MCF 10A (cell line): ENCODE measurements around the gene RABEPK. TPM values are rescaled to one million over a fixed set of nuclear protein-coding genes. Genes with fewer than 3 reads are reported as not detected.

ENCODE experiments used
- BruUV-seq: library from RNA; stranded (reverse); fragments of 400-500 nt; replicated peaks from 2 replicates; lab custom pipeline; 2021; lab: Mats Ljungman, UMichigan
- CTCF ChIA-PET: fragments of 300-600 bp; sonication (Branson Sonifier 250); formaldehyde crosslinking; extraction: SDS; loops from one replicate; lab custom pipeline; 2021; ENCODE audit warnings: antibody characterized with exemption, inconsistent platforms; lab: Yijun Ruan, JAX
- POLR2A ChIA-PET: fragments of 300-600, 350-650 bp; sonication (Branson Sonifier 250); formaldehyde crosslinking; extraction: SDS; loops from one replicate; lab custom pipeline; 2020; ENCODE audit warnings: antibody characterized with exemption, inconsistent platforms; lab: Yijun Ruan, JAX
- DNase-seq: peaks from one replicate; pipeline ENCODE4 v3.0.0-alpha.2; 2018; ENCODE audit not compliant: unreplicated experiment
- H3K27ac Mint-ChIP-seq: one replicate; pipeline ENCODE4 v1.8.0; 2022; ENCODE audit warnings: mild to moderate bottlenecking, low read depth, mixed read lengths; ENCODE audit not compliant: unreplicated experiment
- H3K27me3 Mint-ChIP-seq: one replicate; pipeline ENCODE4 v1.8.0; 2022; ENCODE audit warnings: mixed read lengths; ENCODE audit not compliant: insufficient read depth, unreplicated experiment
- H3K36me3 Mint-ChIP-seq: one replicate; pipeline ENCODE4 v1.8.0; 2022; ENCODE audit warnings: mild to moderate bottlenecking, moderate library complexity, mixed read lengths; ENCODE audit not compliant: insufficient read depth, unreplicated experiment
- H3K4me1 Mint-ChIP-seq: one replicate; pipeline ENCODE4 v1.8.0; 2022; ENCODE audit warnings: mixed read lengths; ENCODE audit not compliant: insufficient read depth, unreplicated experiment
- H3K4me3 Mint-ChIP-seq: one replicate; pipeline ENCODE4 v1.8.0; 2022; ENCODE audit warnings: mild to moderate bottlenecking, moderate library complexity, mixed read lengths; ENCODE audit not compliant: unreplicated experiment
- H3K9me3 Mint-ChIP-seq: one replicate; pipeline ENCODE4 v1.8.0; 2022; ENCODE audit warnings: mixed read lengths; ENCODE audit not compliant: unreplicated experiment
- CTCF ChIP-seq: fragments of 200-600 bp; IDR thresholded peaks from one replicate; pipeline ENCODE4 v1.8.0; 2022; ENCODE audit warnings: antibody characterized with exemption, mild to moderate bottlenecking; ENCODE audit not compliant: unreplicated experiment
- intact Hi-C: fragments of 100-400 bp; cut with micrococcal nuclease; formaldehyde crosslinking; loops from 2 replicates; pipeline ENCODE4 v1.14.1; 2022
- total RNA-seq: library from RNA; stranded (reverse); gene quantifications from 2 replicates; pipeline ENCODE4 v1.2.3, GENCODE V29; 2022

RABEPK gene
- total RNA-seq, 1 experiment from 2014 or later, result 37.2 TPM

- H3K4me1 Mint-ChIP-seq, result peaks cover 19% of the 10 kb centered on the region
These were observed 41.8 kb downstream of the RABEPK start for GRCh38 chr9:125241863-125242739.

GRCh38 chr9:125243792-125244260 lies 43.5 kb downstream of the RABEPK start:
- DNase-seq, result no peak
- H3K4me3 Mint-ChIP-seq, result peak overlapping the region; percentile 41
- intact Hi-C loops, result no loop called here
- POLR2A ChIA-PET, result interaction anchor here (0.6 to 12.2 kb wide), 20 partner anchors 9 to 762 kb away, joined by 3 to 138 read pairs (median 4); partner anchors contain the start of genes GAPVD1 and RABEPK
- H3K4me1 Mint-ChIP-seq, result peaks cover 11% of the 10 kb centered on the region
- H3K27ac Mint-ChIP-seq, result peak overlapping the region; percentile 84
- no peaks in the 10 kb centered on the region for H3K9me3 Mint-ChIP-seq
- no peak for TF ChIP-seq CTCF
- H3K27me3 Mint-ChIP-seq, result no peaks in the 10 kb centered on the region
- BruUV-seq, result TSS peak; percentile 26
- H3K36me3 Mint-ChIP-seq, result peaks cover 28% of the 10 kb centered on the region
- CTCF ChIA-PET, result interaction anchor here (2.8 kb wide), 1 partner anchor 17 kb away, joined by 14 read pairs; the partner anchor contains the start of gene GAPVD1

More at GRCh38 chr9:125241863-125242739, 41.8 kb downstream of the RABEPK start:
- no peak for DNase-seq
- intact Hi-C loops, result loop anchor here (2.0 kb wide), 1 partner anchor 85 kb away; no protein-coding TSS in a partner anchor
- H3K4me3 Mint-ChIP-seq, result peak overlapping the region; percentile 79
- BruUV-seq, result TSS peak; percentile 86
- CTCF ChIA-PET, result interaction anchor here (0.6 to 1.2 kb wide), 6 partner anchors 20 to 387 kb away, joined by 3 to 4 read pairs (median 3); partner anchors contain the start of gene GAPVD1
- no peaks in the 10 kb centered on the region for H3K9me3 Mint-ChIP-seq
- H3K27me3 Mint-ChIP-seq, result no peaks in the 10 kb centered on the region
- no peak for TF ChIP-seq CTCF
- peak overlapping the region; percentile 90 for H3K27ac Mint-ChIP-seq
- H3K36me3 Mint-ChIP-seq, result peaks cover 45% of the 10 kb centered on the region
- POLR2A ChIA-PET, result interaction anchor here (0.5 to 12.2 kb wide), 55 partner anchors 8 to 1566 kb away, joined by 3 to 138 read pairs (median 5); partner anchors contain the start of genes ARPC5L, GAPVD1, PPP6C and RABEPK

GRCh38 chr9:125246261-125246667 lies 45.9 kb downstream of the RABEPK start:
- H3K4me3 Mint-ChIP-seq, result no peak overlapping the region
- H3K27ac Mint-ChIP-seq, result no peak overlapping the region
- peaks cover 7% of the 10 kb centered on the region for H3K4me1 Mint-ChIP-seq
- no TSS peak for BruUV-seq
- CTCF ChIA-PET, result no interaction called here
- no peak for DNase-seq
- POLR2A ChIA-PET, result interaction anchor here (0.7 to 1.7 kb wide), 2 partner anchors 15 to 47 kb away, joined by 4 to 5 read pairs; partner anchors contain the start of gene GAPVD1
- intact Hi-C loops, result no loop called here
- no peak for TF ChIP-seq CTCF
- no peaks in the 10 kb centered on the region for H3K9me3 Mint-ChIP-seq
- peaks cover 4% of the 10 kb centered on the region for H3K36me3 Mint-ChIP-seq
- H3K27me3 Mint-ChIP-seq, result no peaks in the 10 kb centered on the region

GRCh38 chr9:125254231-125254630 lies 53.9 kb downstream of the RABEPK start:
- BruUV-seq, result no TSS peak
- Mint-ChIP-seq H3K4me3 (no peak overlapping the region), H3K27ac (no peak overlapping the region), H3K27me3 (no peaks in the 10 kb centered on the region), H3K9me3 (no peaks in the 10 kb centered on the region), H3K36me3 (no peaks in the 10 kb centered on the region), H3K4me1 (no peaks in the 10 kb centered on the region)
- no peak for DNase-seq
- no peak for TF ChIP-seq CTCF
- ChIA-PET CTCF (interaction anchor here (0.6 kb wide), 1 partner anchor 93 kb away, joined by 3 read pairs; no protein-coding TSS in a partner anchor), POLR2A (interaction anchor here (2.8 to 3.1 kb wide), 2 partner anchors 13 kb away, joined by 13 to 14 read pairs; partner anchors contain the start of gene HSPA5)
- intact Hi-C loops, result no loop called here
